ENCODE measurements around the gene OR10AG1. TPM values are rescaled to one million over a fixed set of nuclear protein-coding genes. Genes with fewer than 3 reads are reported as not detected.

The OR10AG1 gene
- total RNA-seq, 1 donor from 2014 or later = not detected

- no peaks in the 10 kb centered on the region for H3K27me3 Mint-ChIP-seq (ENCODE audit: low read depth, unreplicated experiment)
Measured at GRCh38 chr11:55942785-55943392, 26.9 kb downstream of the OR10AG1 start.

GRCh38 chr11:55936300-55936699 is 33.4 kb downstream of the OR10AG1 start, which contains the start of gene OR5I1:
Gene OR5I1 (minus strand): TSS chr11:55936400. CDS start chr11:55936400, 0 bp downstream.
- Histone ChIP-seq H3K9me3 (ENCODE audit: insufficient read depth, low read depth, low read length) (no peaks in the 10 kb centered on the region), H3K4me2 (ENCODE audit: low read length) (no peak within 1 kb of the TSS), H2AFZ (ENCODE audit: low read depth, low read length) (no peak within 1 kb of the TSS), H3K36me3 (ENCODE audit: insufficient read depth, low read length) (no peaks in the 10 kb centered on the region), H3K9ac (ENCODE audit: low read length) (no peak within 1 kb of the TSS), H3K79me2 (ENCODE audit: insufficient read depth, low read length) (no peaks in the 10 kb centered on the region), H4K20me1 (ENCODE audit: insufficient read depth, low read length) (no peaks in the 10 kb centered on the region), H3K4me3 (ENCODE audit: insufficient read depth, low read depth, low read length) (no peak within 1 kb of the TSS), H3K27me3 (ENCODE audit: insufficient read depth, low read length) (no peaks in the 10 kb centered on the region), H3K4me1 (ENCODE audit: insufficient read depth, low read length) (no peaks in the 10 kb centered on the region), H3K27ac (ENCODE audit: low read depth, low read length) (no peak within 1 kb of the TSS)
- H3K4me1 Mint-ChIP-seq (ENCODE audit: low read depth, unreplicated experiment) = no peaks in the 10 kb centered on the region
- peaks cover 2% of the 10 kb centered on the region for H3K27me3 Mint-ChIP-seq (ENCODE audit: low read depth, unreplicated experiment)
- DNase-seq (ENCODE audit: low read depth) (no peak), FAIRE-seq (no peak)
- no peaks in the 10 kb centered on the region for H3K36me3 Mint-ChIP-seq (ENCODE audit: low read depth, unreplicated experiment)
- no peak within 1 kb of the TSS for H3K4me3 Mint-ChIP-seq (ENCODE audit: unreplicated experiment)
- no peak for TF ChIP-seq CTCF (IDR thresholded peaks at IDR 0.05; ENCODE audit: insufficient read depth, low read depth, low read length)
- no peak for TF ChIP-seq EZH2 (IDR thresholded peaks at IDR 0.05; ENCODE audit: insufficient read depth, low read length)
- no peak within 1 kb of the TSS for H3K27ac Mint-ChIP-seq (ENCODE audit: unreplicated experiment)
- H3K9me3 Mint-ChIP-seq (ENCODE audit: unreplicated experiment) = peaks cover 2% of the 10 kb centered on the region

More at GRCh38 chr11:55942785-55943392, 26.9 kb downstream of the OR10AG1 start:
- H3K4me3 Mint-ChIP-seq (ENCODE audit: unreplicated experiment) = no peak overlapping the region
- H3K4me1 Mint-ChIP-seq (ENCODE audit: low read depth, unreplicated experiment) = no peaks in the 10 kb centered on the region
- no peaks in the 10 kb centered on the region for H3K27me3 ChIP-seq (ENCODE audit: insufficient read depth, low read length)
- no peaks in the 10 kb centered on the region for H3K9me3 Mint-ChIP-seq (ENCODE audit: unreplicated experiment)
- no peaks in the 10 kb centered on the region for H4K20me1 ChIP-seq (ENCODE audit: insufficient read depth, low read length)
- H3K9ac ChIP-seq (ENCODE audit: low read length) = no peak overlapping the region
- no peak overlapping the region for H3K27ac ChIP-seq (ENCODE audit: low read depth, low read length)
- H2AFZ ChIP-seq (ENCODE audit: low read depth, low read length) = no peak overlapping the region
- H3K36me3 Mint-ChIP-seq (ENCODE audit: low read depth, unreplicated experiment) = no peaks in the 10 kb centered on the region
- H3K4me3 ChIP-seq (ENCODE audit: insufficient read depth, low read depth, low read length) = no peak overlapping the region
- no peaks in the 10 kb centered on the region for H3K9me3 ChIP-seq (ENCODE audit: insufficient read depth, low read depth, low read length)
- no peak overlapping the region for H3K27ac Mint-ChIP-seq (ENCODE audit: unreplicated experiment)
- no peaks in the 10 kb centered on the region for H3K79me2 ChIP-seq (ENCODE audit: insufficient read depth, low read length)
- no peak for DNase-seq (ENCODE audit: low read depth)
- no peaks in the 10 kb centered on the region for H3K36me3 ChIP-seq (ENCODE audit: insufficient read depth, low read length)
- FAIRE-seq = no peak
- H3K4me2 ChIP-seq (ENCODE audit: low read length) = no peak overlapping the region
- TF ChIP-seq CTCF (IDR thresholded peaks at IDR 0.05; ENCODE audit: insufficient read depth, low read depth, low read length) (peak; percentile 18), EZH2 (IDR thresholded peaks at IDR 0.05; ENCODE audit: insufficient read depth, low read length) (no peak)
- H3K4me1 ChIP-seq (ENCODE audit: insufficient read depth, low read length) = no peaks in the 10 kb centered on the region

GRCh38 chr11:55920537-55920936 is 49.2 kb downstream of the OR10AG1 start:
- H3K9me3 Mint-ChIP-seq (ENCODE audit: unreplicated experiment) = no peaks in the 10 kb centered on the region
- H3K9ac ChIP-seq (ENCODE audit: low read length) = no peak overlapping the region
- FAIRE-seq = no peak

More at GRCh38 chr11:55920537-55920936, 49.2 kb downstream of the OR10AG1 start:
- no peaks in the 10 kb centered on the region for H3K27me3 ChIP-seq (ENCODE audit: insufficient read depth, low read length)
- H3K79me2 ChIP-seq (ENCODE audit: insufficient read depth, low read length) = no peaks in the 10 kb centered on the region
- no peaks in the 10 kb centered on the region for H3K27me3 Mint-ChIP-seq (ENCODE audit: low read depth, unreplicated experiment)
- no peak overlapping the region for H3K27ac ChIP-seq (ENCODE audit: low read depth, low read length)
- TF ChIP-seq CTCF (IDR thresholded peaks at IDR 0.05; ENCODE audit: insufficient read depth, low read depth, low read length) (no peak), EZH2 (IDR thresholded peaks at IDR 0.05; ENCODE audit: insufficient read depth, low read length) (no peak)
- no peaks in the 10 kb centered on the region for H3K4me1 ChIP-seq (ENCODE audit: insufficient read depth, low read length)
- no peak for DNase-seq (ENCODE audit: low read depth)
- no peak overlapping the region for H2AFZ ChIP-seq (ENCODE audit: low read depth, low read length)
- no peaks in the 10 kb centered on the region for H4K20me1 ChIP-seq (ENCODE audit: insufficient read depth, low read length)
- H3K4me2 ChIP-seq (ENCODE audit: low read length) = no peak overlapping the region
- no peaks in the 10 kb centered on the region for H3K36me3 Mint-ChIP-seq (ENCODE audit: low read depth, unreplicated experiment)
- no peak overlapping the region for H3K4me3 ChIP-seq (ENCODE audit: insufficient read depth, low read depth, low read length)
- no peaks in the 10 kb centered on the region for H3K4me1 Mint-ChIP-seq (ENCODE audit: low read depth, unreplicated experiment)
- no peaks in the 10 kb centered on the region for H3K36me3 ChIP-seq (ENCODE audit: insufficient read depth, low read length)
- H3K4me3 Mint-ChIP-seq (ENCODE audit: unreplicated experiment) = no peak overlapping the region
- H3K27ac Mint-ChIP-seq (ENCODE audit: unreplicated experiment) = no peak overlapping the region
- H3K9me3 ChIP-seq (ENCODE audit: insufficient read depth, low read depth, low read length) = no peaks in the 10 kb centered on the region

All from astrocyte (in vitro differentiated cells and primary cell).